GM23248 (cell line): ENCODE data around the gene C2orf78. TPM values are rescaled to one million over a fixed set of nuclear protein-coding genes. Genes with fewer than 3 reads are reported as not detected.
"Not testable (repeated sequence)": the region's sequence is repeated elsewhere in the genome, so short reads cannot be mapped to it uniquely, and the experiment has no call there.

Experiments used
- DNase-seq: peaks from one replicate; pipeline ENCODE4 v3.0.0-alpha.2; 2015
- H2AFZ ChIP-seq: fragments of 200-600 bp; sonication (generic); 2 replicates; pipeline ENCODE4 v1.6.1; 2016; ENCODE audit warnings: antibody characterized with exemption
- H3F3A ChIP-seq: fragments of 200-600 bp; sonication (generic); 2 replicates; pipeline ENCODE4 v1.6.1; 2016; ENCODE audit warnings: mild to moderate bottlenecking, antibody characterized with exemption, mixed run types; ENCODE audit not compliant: insufficient read depth
- H3K27ac ChIP-seq: fragments of 200-600 bp; sonication (generic); 2 replicates; pipeline ENCODE4 v1.5.1; 2016; ENCODE audit warnings: mild to moderate bottlenecking
- H3K27me3 ChIP-seq: fragments of 200-600 bp; sonication (generic); replicated peaks from 2 replicates; pipeline ENCODE4 v1.6.1; 2016; ENCODE audit warnings: mild to moderate bottlenecking; ENCODE audit not compliant: insufficient read depth
- H3K36me3 ChIP-seq: fragments of 200-600 bp; sonication (generic); 2 replicates; pipeline ENCODE4 v1.6.1; 2016; ENCODE audit warnings: low read depth, mild to moderate bottlenecking
- H3K4me1 ChIP-seq: fragments of 200-600 bp; sonication (generic); 2 replicates; pipeline ENCODE4 v1.6.1; 2016; ENCODE audit warnings: mild to moderate bottlenecking; ENCODE audit not compliant: insufficient read depth
- H3K4me2 ChIP-seq: fragments of 200-600 bp; sonication (generic); one replicate; pipeline ENCODE4 v1.6.1; 2016; ENCODE audit warnings: mild to moderate bottlenecking; ENCODE audit not compliant: unreplicated experiment
- H3K4me3 ChIP-seq: fragments of 200-600 bp; sonication (generic); 2 replicates; pipeline ENCODE4 v1.5.1; 2016; ENCODE audit warnings: mild to moderate bottlenecking
- H3K79me2 ChIP-seq: fragments of 200-600 bp; sonication (generic); 2 replicates; pipeline ENCODE4 v1.6.1; 2016; ENCODE audit warnings: mild to moderate bottlenecking; ENCODE audit not compliant: insufficient read depth
- H3K9ac ChIP-seq: fragments of 200-600 bp; sonication (generic); 2 replicates; pipeline ENCODE4 v1.6.1; 2016; ENCODE audit warnings: mild to moderate bottlenecking
- H3K9me2 ChIP-seq: fragments of 200-600 bp; sonication (generic); 2 replicates; pipeline ENCODE4 v1.6.1; 2016; ENCODE audit warnings: mixed run types, mild to moderate bottlenecking, moderate library complexity; ENCODE audit not compliant: insufficient read depth
- H3K9me3 ChIP-seq: fragments of 200-600 bp; sonication (generic); one replicate; pipeline ENCODE4 v1.6.1; 2017; ENCODE audit warnings: low read depth
- H4K20me1 ChIP-seq: fragments of 200-600 bp; sonication (generic); 2 replicates; pipeline ENCODE4 v1.6.0; 2016; ENCODE audit not compliant: insufficient read depth
- EZH2 ChIP-seq: fragments of 200-600 bp; sonication (generic); IDR thresholded peaks from 2 replicates; pipeline ENCODE4 v1.6.1; 2018; ENCODE audit warnings: antibody characterized with exemption, mild to moderate bottlenecking; ENCODE audit not compliant: insufficient read depth, poor library complexity, severe bottlenecking
- EZH2phosphoT487 ChIP-seq: fragments of 200-600 bp; sonication (generic); IDR thresholded peaks from 2 replicates; pipeline ENCODE4 v1.6.1; 2018; ENCODE audit warnings: antibody characterized with exemption, moderate library complexity, mild to moderate bottlenecking, low read depth; ENCODE audit not compliant: insufficient read depth
- WGBS, 2 experiments: methylation state at CpG; one replicate each; pipeline ENCODE4 v1.1.6; 2015 to 2017; ENCODE audit warnings: low lambda C conversion rate in 2 of 2, low coverage in 1 of 2; ENCODE audit errors: missing lambda C conversion rate in 2 of 2; 5-methylcytosine and 5-hydroxymethylcytosine counted together
- in situ Hi-C: fragments of 300-500 bp; cut with MboI; formaldehyde crosslinking; loops from 2 replicates; pipeline ENCODE4 v1.15.0; 2020
- polyA plus RNA-seq: library from polyadenylated mRNA; unstranded; fragments of >200 nt; fragmentation: Nextera tagmentation; extraction: Ambion mirVana; gene quantifications from 2 replicates; pipeline ENCODE4 v1.2.1, GENCODE V29; 2016
- total RNA-seq: library from RNA; depleted of rRNA; stranded (reverse); fragments of >200 nt; shearing (Covaris generic); gene quantifications from 2 replicates; pipeline ENCODE4 v1.2.3, GENCODE V29; 2014

C2orf78 gene
- total and polyA plus RNA-seq, 2 experiments from 2014 or later = not detected

DNA sequence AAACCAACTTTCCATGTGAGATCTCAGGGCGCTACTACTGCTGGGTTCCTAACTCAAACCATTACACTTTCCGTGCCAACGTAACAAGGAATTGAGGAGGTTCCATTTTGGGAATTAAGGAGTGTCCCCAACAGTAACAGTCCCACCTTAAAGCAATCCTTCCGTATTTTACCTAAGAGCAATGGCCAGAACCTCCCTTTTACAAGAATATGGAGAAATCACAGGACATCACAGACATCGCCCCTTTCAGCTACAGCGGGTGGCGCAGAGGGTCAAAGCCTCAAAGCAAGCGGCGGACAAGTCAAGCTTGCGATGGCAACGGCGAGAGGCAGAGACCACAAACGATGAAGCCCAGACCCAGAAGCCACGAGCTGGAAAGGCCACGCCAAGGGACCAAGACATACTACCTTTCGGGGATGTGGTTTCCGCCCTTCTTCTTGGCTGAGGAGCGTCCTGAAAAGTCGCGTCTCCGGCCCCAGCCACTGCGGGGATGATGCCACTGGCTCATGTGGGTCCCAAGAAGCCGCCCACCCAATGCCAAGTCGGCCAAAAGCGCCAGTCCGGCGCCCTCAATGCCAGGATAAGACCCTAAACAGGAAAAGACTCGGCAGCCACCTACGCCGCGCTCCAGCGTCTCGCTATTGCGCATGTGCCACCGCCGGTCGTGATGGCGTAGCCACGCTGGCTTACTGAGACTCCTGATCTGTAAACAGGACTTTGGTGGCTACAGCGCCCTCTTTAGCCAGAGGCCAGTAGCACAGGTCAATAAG, 4.3 kb upstream of the C2orf78 start, which contains the start of gene DUSP11:
TSS of gene DUSP11 (minus strand) at position 637 of the 770 bp plus-strand sequence. CDS start at position 508, 129 bp downstream.
- Histone ChIP-seq H3K79me2 (peaks cover 53% of the 10 kb centered on the region), H3K9me3 (no peaks in the 10 kb centered on the region), H3K27ac (peak within 1 kb of the TSS; percentile 95), H3K36me3 (peaks cover 22% of the 10 kb centered on the region), H3K4me1 (peaks cover 25% of the 10 kb centered on the region), H3F3A (peaks cover 6% of the 10 kb centered on the region; the same call in 1 of the 2 replicates), H3K27me3 (no peaks in the 10 kb centered on the region), H2AFZ (peak within 1 kb of the TSS; percentile 96), H3K4me3 (peak within 1 kb of the TSS; percentile 96), H3K9ac (peak within 1 kb of the TSS; percentile 100), H3K4me2 (peak within 1 kb of the TSS; percentile 84), H4K20me1 (0 out of 2 replicates have a peak, but pooled peaks cover 3% of the 10 kb centered on the region), H3K9me2 (no peaks in the 10 kb centered on the region)
- TF ChIP-seq EZH2 = no peak
- no peak for TF ChIP-seq EZH2phosphoT487
- peak; percentile 96 for DNase-seq
- in situ Hi-C loops = no loop called here
- 0 to 1% methylated on average over 32 to 39 of the region's 40 CpGs for WGBS, 2 experiments

GRCh38 chr2:73780237-73780582, 3.8 kb upstream of the C2orf78 start:
- no peaks in the 10 kb centered on the region for H3K27me3 ChIP-seq
- TF ChIP-seq EZH2 = no peak
- TF ChIP-seq EZH2phosphoT487 = no peak
- 0 out of 2 replicates have a peak, but pooled peaks cover 3% of the 10 kb centered on the region for H4K20me1 ChIP-seq
- peaks cover 47% of the 10 kb centered on the region for H3K79me2 ChIP-seq
- peaks cover 6% of the 10 kb centered on the region; the same call in 1 of the 2 replicates for H3F3A ChIP-seq
- peak overlapping the region; percentile 96 for H3K4me3 ChIP-seq
- in situ Hi-C loops = no loop called here
- H3K9me2 ChIP-seq = no peaks in the 10 kb centered on the region
- peak overlapping the region; percentile 96 for H2AFZ ChIP-seq
- DNase-seq = no peak
- H3K4me1 ChIP-seq = peaks cover 25% of the 10 kb centered on the region
- H3K9ac ChIP-seq = peak overlapping the region; percentile 100
- no peak overlapping the region for H3K27ac ChIP-seq
- H3K9me3 ChIP-seq = no peaks in the 10 kb centered on the region
- WGBS, 2 experiments = 1 to 2% methylated on average over 7 of the region's 7 CpGs
- peak overlapping the region; percentile 57 for H3K4me2 ChIP-seq
- peaks cover 16% of the 10 kb centered on the region for H3K36me3 ChIP-seq

GRCh38 chr2:73783402-73783801, 581 bp upstream of the C2orf78 start:
- H3K79me2 ChIP-seq = peaks cover 15% of the 10 kb centered on the region
- H3K4me3 ChIP-seq, H3K27me3 ChIP-seq, H3K36me3 ChIP-seq, H3F3A ChIP-seq, H3K9me2 ChIP-seq, DNase-seq, H3K4me1 ChIP-seq, H4K20me1 ChIP-seq, H3K4me2 ChIP-seq, H3K9ac ChIP-seq, in situ Hi-C loops, H3K27ac ChIP-seq, H3K9me3 ChIP-seq: not testable (repeated sequence)
- WGBS, 2 experiments = 65 to 67% methylated on average over 15 of the region's 15 CpGs
- peak overlapping the region; percentile 70 for H2AFZ ChIP-seq

DNA sequence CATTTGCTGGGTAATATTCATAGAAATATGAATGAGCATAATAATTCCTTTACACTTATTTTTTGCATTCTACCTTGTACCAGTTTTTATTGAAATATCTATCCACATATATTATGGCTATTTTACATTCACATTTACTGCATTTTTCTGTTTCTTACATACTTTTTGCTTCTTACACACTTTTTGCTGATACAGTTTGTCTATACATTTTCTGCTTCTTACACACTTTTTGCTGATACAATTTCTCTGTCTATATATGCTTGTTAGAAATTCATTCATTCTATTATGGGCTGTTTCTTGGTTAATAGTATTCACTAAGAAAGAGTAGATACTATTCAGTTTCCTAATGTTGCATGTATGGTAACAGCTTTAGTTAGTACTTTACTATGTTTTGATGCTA, 27.9 kb downstream of the C2orf78 start:
- no peaks in the 10 kb centered on the region for H3F3A ChIP-seq
- no peaks in the 10 kb centered on the region for H4K20me1 ChIP-seq
- H3K9me3 ChIP-seq = no peaks in the 10 kb centered on the region
- no peak overlapping the region for H2AFZ ChIP-seq
- DNase-seq = no peak
- no peak overlapping the region for H3K9ac ChIP-seq
- no peaks in the 10 kb centered on the region for H3K36me3 ChIP-seq
- no peak overlapping the region for H3K4me3 ChIP-seq
- no peak for TF ChIP-seq EZH2phosphoT487
- TF ChIP-seq EZH2 = no peak
- H3K27ac ChIP-seq = no peak overlapping the region
- no peak overlapping the region for H3K4me2 ChIP-seq
- in situ Hi-C loops = no loop called here
- H3K9me2 ChIP-seq = no peaks in the 10 kb centered on the region
- H3K27me3 ChIP-seq = peaks cover 42% of the 10 kb centered on the region
- no peaks in the 10 kb centered on the region for H3K79me2 ChIP-seq
- H3K4me1 ChIP-seq = no peaks in the 10 kb centered on the region

GRCh38 chr2:73812635-73813034, 28.7 kb downstream of the C2orf78 start:
- no peaks in the 10 kb centered on the region for H3K4me1 ChIP-seq
- in situ Hi-C loops = no loop called here
- H3K36me3 ChIP-seq = no peaks in the 10 kb centered on the region
- no peak overlapping the region for H3K27ac ChIP-seq
- DNase-seq = no peak
- no peak overlapping the region for H3K9ac ChIP-seq
- no peak overlapping the region for H3K4me2 ChIP-seq
- no peaks in the 10 kb centered on the region for H3K79me2 ChIP-seq
- H4K20me1 ChIP-seq = no peaks in the 10 kb centered on the region
- H2AFZ ChIP-seq = no peak overlapping the region
- peaks cover 42% of the 10 kb centered on the region for H3K27me3 ChIP-seq
- H3K9me2 ChIP-seq = no peaks in the 10 kb centered on the region
- TF ChIP-seq EZH2 (no peak), EZH2phosphoT487 (no peak)
- no peaks in the 10 kb centered on the region for H3F3A ChIP-seq
- no peak overlapping the region for H3K4me3 ChIP-seq
- no peaks in the 10 kb centered on the region for H3K9me3 ChIP-seq
